ENCODE measurements around the gene SNX2.

Gene SNX2

GRCh38 chr5:122879076-122879475 is 104.2 kb downstream of the SNX2 start:
- DNase-seq (ENCODE audit: extremely low spot score, insufficient read length, low read depth) (no peak), FAIRE-seq (no peak)
